Measurements from ENCODE around the gene RPAIN. TPM values are rescaled to one million over a fixed set of nuclear protein-coding genes. Genes with fewer than 3 reads are reported as not detected.
A peak's percentile ranks its signal among the peaks of the same experiment; 100 is the strongest.

The RPAIN gene
- total and polyA plus RNA-seq, 12 donors = 22.6 to 47.0 (median 29.8) TPM

DNA sequence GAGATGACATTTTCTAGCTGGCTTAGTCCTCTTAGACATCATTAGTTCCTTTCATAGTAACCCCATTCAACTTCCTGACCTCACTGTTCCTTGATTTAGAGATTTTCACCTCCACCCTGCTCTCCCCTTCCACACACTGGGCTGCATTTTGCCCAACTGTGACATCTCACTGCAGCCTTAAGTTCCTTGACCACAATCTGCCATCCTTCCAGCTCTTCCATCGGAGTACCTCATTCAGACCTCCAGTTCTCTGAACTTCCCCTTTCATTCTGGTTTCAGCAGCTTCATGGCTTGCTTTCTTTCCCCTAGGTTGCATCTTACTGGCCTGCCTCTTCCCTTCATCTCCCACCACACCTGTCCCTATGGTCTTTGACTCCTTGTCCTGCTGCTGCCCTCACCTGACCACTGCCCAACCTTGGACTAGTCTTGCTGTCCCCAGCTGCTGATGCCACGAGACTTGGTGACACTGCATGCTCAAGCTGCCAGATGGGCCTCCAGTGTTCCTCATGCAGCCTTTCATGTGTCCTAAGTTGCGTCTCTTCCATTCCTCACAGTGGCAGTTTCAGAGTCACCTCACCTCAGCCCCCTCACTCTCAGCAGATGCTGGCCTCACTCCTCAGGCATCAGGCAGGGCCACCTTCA lies 41.3 kb upstream of the RPAIN start:
- H3K9me3 ChIP-seq = no peaks in the 10 kb centered on the region
- intact Hi-C loops (cut with DNase I) = no loop called here
- H3K27me3 ChIP-seq = no peaks in the 10 kb centered on the region
- H3K27ac ChIP-seq = no peak overlapping the region
- WGBS, 2 donors = 90 to 93% methylated on average over 3 of the region's 3 CpGs
- no peaks in the 10 kb centered on the region for H3K4me1 ChIP-seq
- no peak overlapping the region for H3K4me3 ChIP-seq
- ATAC-seq (no peak), DNase-seq (no peak)
- TF ChIP-seq, protein P1, sequence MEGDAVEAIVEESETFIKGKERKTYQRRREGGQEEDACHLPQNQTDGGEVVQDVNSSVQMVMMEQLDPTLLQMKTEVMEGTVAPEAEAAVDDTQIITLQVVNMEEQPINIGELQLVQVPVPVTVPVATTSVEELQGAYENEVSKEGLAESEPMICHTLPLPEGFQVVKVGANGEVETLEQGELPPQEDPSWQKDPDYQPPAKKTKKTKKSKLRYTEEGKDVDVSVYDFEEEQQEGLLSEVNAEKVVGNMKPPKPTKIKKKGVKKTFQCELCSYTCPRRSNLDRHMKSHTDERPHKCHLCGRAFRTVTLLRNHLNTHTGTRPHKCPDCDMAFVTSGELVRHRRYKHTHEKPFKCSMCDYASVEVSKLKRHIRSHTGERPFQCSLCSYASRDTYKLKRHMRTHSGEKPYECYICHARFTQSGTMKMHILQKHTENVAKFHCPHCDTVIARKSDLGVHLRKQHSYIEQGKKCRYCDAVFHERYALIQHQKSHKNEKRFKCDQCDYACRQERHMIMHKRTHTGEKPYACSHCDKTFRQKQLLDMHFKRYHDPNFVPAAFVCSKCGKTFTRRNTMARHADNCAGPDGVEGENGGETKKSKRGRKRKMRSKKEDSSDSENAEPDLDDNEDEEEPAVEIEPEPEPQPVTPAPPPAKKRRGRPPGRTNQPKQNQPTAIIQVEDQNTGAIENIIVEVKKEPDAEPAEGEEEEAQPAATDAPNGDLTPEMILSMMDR (IDR thresholded peaks at IDR 0.05) = no peak
- peaks cover 6 to 100% (median 72%) of the 10 kb centered on the region in 9 donors for H3K36me3 ChIP-seq

DNA sequence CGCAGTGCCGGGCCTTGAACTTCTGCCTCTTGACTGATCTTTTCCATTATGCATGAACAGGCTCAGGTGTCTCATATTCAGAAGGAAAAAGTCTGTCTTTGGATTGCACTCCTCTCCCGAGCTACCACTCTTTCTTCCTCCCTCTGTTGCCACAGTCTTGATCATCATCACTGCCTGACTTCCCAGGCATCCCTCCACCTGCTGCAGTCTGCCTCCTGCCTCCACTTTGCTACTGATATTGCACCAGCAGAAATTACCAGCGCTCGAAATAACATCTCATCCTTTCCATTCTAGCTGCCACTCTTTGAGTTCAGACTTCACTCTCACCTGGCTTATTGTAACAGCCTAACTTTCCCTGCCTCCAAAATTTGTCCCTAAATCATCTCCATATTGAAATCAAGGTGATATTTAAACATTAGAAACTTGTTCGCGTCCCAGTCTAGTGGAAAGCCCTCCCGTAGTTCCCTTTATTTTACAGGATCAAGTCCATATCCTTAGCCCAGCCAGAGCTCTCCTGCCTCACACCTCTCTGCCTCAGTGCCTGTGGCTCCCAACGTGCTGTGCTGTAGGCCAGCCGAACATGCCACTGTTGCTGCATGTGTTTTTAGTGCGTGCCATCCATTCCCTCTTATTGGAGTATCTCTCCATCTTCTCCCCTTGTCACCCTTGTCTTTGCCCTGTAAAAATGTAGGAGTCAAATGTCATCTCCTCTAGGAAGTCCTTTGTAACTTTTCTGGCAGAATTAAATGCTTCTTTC lies 40.5 kb upstream of the RPAIN start:
- ATAC-seq (no peak), DNase-seq (no peak)
- Histone ChIP-seq H3K4me1 (no peaks in the 10 kb centered on the region), H3K9me3 (no peaks in the 10 kb centered on the region), H3K27ac (no peak overlapping the region), H3K4me3 (no peak overlapping the region), H3K36me3 (peaks cover 6 to 100% (median 80%) of the 10 kb centered on the region in 9 donors), H3K27me3 (no peaks in the 10 kb centered on the region)
- 89 to 95% methylated on average over 11 of the region's 11 CpGs for WGBS, 2 donors
- TF ChIP-seq, protein P1 (IDR thresholded peaks at IDR 0.05) = no peak
- intact Hi-C loops (cut with DNase I) = no loop called here

DNA sequence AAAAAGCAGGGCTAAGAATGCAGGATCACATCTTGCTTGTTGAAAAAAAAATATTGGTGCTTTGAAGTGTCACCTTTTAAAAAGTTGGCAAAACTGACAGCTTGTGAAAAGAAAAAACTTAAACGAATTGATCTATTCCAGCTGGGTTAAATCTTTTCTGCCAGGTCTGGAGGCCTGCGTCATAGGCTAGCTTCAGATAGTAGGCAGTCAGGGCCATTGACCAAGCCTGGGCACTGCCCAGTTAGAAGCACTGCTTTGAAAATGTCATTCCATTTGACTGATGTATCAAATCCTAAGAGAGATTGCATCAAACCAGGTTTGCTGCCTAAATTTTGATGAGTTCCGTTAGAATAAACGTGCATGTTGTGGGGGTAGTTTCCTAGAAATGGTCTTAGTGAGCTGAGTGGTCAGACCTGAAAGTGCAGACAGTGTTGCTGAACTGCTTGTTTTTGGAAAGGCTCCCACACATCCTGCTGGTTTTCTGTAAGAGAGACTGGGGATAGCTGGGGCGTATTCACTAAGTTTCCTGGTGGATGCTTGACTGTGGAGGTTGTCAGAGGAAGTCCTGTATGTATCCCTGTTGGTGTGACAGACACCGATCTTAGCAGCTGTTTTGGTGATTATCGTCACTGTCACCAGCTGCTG lies 39.4 kb upstream of the RPAIN start:
- intact Hi-C loops (cut with DNase I) = no loop called here
- peaks cover 6 to 100% (median 83%) of the 10 kb centered on the region in 9 donors for H3K36me3 ChIP-seq
- TF ChIP-seq, protein P1 (IDR thresholded peaks at IDR 0.05) = no peak
- ATAC-seq (peak in 6 of 8 donors; percentile 15 to 40 (median 22)), DNase-seq (no peak)
- no peaks in the 10 kb centered on the region for H3K9me3 ChIP-seq
- H3K4me1 ChIP-seq = no peaks in the 10 kb centered on the region
- H3K4me3 ChIP-seq = no peak overlapping the region
- H3K27me3 ChIP-seq = no peaks in the 10 kb centered on the region
- H3K27ac ChIP-seq = peak overlapping the region in 1 of 10 donors; percentile 25
- WGBS, 2 donors = 55 to 68% methylated on average over 7 of the region's 7 CpGs

DNA sequence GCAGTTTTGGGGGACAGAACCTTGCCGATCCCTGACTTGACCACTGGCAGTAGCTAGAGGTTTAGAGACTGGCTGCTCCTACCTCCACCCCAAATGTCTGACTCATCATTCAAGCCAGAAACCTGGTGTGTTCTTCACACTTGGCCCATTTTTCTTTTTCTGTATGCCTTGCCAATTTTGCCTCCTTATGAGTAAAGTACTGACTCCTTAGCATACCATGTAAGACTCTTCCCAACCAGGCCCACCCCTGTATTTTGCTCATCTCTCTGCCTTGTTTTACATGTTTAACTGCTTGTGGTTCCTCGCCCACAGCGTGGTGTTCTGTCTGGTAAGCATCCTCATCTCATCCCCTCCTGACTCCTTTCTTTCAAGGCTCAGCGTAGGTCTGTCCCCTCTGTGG lies 38.4 kb upstream of the RPAIN start:
- no peak overlapping the region for H3K27ac ChIP-seq
- TF ChIP-seq, protein P1 (IDR thresholded peaks at IDR 0.05) = no peak
- H3K4me1 ChIP-seq = no peaks in the 10 kb centered on the region
- H3K9me3 ChIP-seq = no peaks in the 10 kb centered on the region
- peaks cover 6 to 100% (median 85%) of the 10 kb centered on the region in 9 donors for H3K36me3 ChIP-seq
- DNase-seq (no peak), ATAC-seq (peak in 1 of 8 donors; percentile 49)
- WGBS, 2 donors = 87 to 99% methylated on average over 4 of the region's 4 CpGs
- intact Hi-C loops (cut with DNase I) = no loop called here
- H3K27me3 ChIP-seq = no peaks in the 10 kb centered on the region
- H3K4me3 ChIP-seq = no peak overlapping the region
